Activated T-helper 1 cell treated with Interleukin-2 at 50 U/mL for 16 hours (primary cell): Measurements from ENCODE around the gene TIAM2.
A peak's percentile ranks its signal among the peaks of the same experiment; 100 is the strongest.
"Not testable (repeated sequence)": the region's sequence is repeated elsewhere in the genome, so short reads cannot be mapped to it uniquely, and the experiment has no call there.

ENCODE experiments used
- DNase-seq: peaks from one replicate; pipeline ENCODE4 v3.0.0-alpha.2; 2020; ENCODE audit warnings: low read depth

TIAM2 gene

GRCh38 chr6:155165029-155165710, 170.1 kb downstream of the TIAM2 start:
- DNase-seq, result no peak

GRCh38 chr6:155170519-155170918, 175.4 kb downstream of the TIAM2 start:
- no peak for DNase-seq

- DNase-seq, result peak; percentile 38
Observed at GRCh38 chr6:155171109-155171746, 176.1 kb downstream of the TIAM2 start.

GRCh38 chr6:155171747-155172449, 176.8 kb downstream of the TIAM2 start:
- no peak for DNase-seq

GRCh38 chr6:155173488-155173887, 178.4 kb downstream of the TIAM2 start:
- no peak for DNase-seq

GRCh38 chr6:155174576-155175211, 179.6 kb downstream of the TIAM2 start:
- DNase-seq, result peak; percentile 17

GRCh38 chr6:155177363-155177961, 182.3 kb downstream of the TIAM2 start:
- DNase-seq, result no peak

- DNase-seq, result no peak
Observed at GRCh38 chr6:155181498-155181897, 186.4 kb downstream of the TIAM2 start.

GRCh38 chr6:155182103-155182502, 187.0 kb downstream of the TIAM2 start:
- no peak for DNase-seq

- no peak for DNase-seq
Observed at GRCh38 chr6:155183095-155183494, 188.0 kb downstream of the TIAM2 start.

GRCh38 chr6:155185041-155185440, 189.9 kb downstream of the TIAM2 start:
- DNase-seq, result not testable (repeated sequence)

- no peak for DNase-seq
Observed at GRCh38 chr6:155185544-155185943, 190.4 kb downstream of the TIAM2 start.

- DNase-seq, result no peak
Observed at GRCh38 chr6:155186052-155186658, 191.0 kb downstream of the TIAM2 start.

GRCh38 chr6:155187106-155187505, 192.0 kb downstream of the TIAM2 start:
- no peak for DNase-seq

GRCh38 chr6:155187994-155188706, 193.0 kb downstream of the TIAM2 start:
- DNase-seq, result no peak

- DNase-seq, result no peak
Observed at GRCh38 chr6:155188707-155189496, 193.8 kb downstream of the TIAM2 start.

GRCh38 chr6:155190677-155191076, 195.6 kb downstream of the TIAM2 start:
- no peak for DNase-seq

GRCh38 chr6:155193526-155193925, 198.4 kb downstream of the TIAM2 start:
- no peak for DNase-seq

GRCh38 chr6:155194399-155194798, 199.3 kb downstream of the TIAM2 start:
- no peak for DNase-seq

GRCh38 chr6:155195903-155196302, 200.8 kb downstream of the TIAM2 start:
- no peak for DNase-seq
